T-helper 1 cell (primary cell): ENCODE measurements around the gene TBX6.

Experiments used
- DNase-seq, 5 donors: peaks; one replicate each; pipeline ENCODE4 v3.0.0-alpha.2; 2012 to 2020

TBX6 gene

DNA sequence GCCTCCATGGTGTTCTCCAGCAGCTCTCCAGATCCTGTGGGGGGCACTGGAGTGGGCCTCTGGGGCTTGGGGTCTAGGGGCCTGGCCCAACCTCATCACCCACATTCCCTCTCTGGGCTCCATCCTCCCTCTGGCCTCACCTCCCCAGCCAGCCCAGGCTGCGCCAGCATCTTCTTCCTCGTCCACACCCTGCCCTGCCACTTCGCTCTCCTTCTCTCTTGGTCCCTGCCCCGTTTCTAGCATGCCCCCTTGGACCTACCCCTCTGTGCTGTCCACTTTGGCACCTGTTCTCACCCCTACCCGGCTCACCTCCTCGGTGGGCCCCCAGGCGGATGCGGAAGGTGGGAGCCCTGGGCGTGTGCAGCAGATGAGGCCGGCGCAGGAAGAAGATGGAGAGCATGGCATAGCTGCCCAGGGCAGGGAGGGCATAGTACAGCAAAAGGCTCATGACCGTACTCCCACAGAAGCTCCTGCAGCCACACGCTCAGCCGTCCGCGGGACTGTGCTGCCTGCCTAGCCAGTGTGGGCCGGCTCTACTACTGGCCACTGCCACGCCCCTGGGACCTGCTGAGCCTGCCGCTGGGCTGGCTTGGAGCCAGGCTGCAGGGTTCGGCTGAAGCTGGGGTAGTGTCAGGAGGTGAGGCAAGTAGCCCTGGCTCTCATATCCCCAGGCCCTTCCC, 21.4 kb upstream of the TBX6 start, which contains the start of gene GDPD3:
Gene GDPD3, minus strand, starts transcription at position 507 of the 680 bp plus-strand sequence. Its CDS starts 59 bp downstream, at position 448.
- no peak for DNase-seq

DNA sequence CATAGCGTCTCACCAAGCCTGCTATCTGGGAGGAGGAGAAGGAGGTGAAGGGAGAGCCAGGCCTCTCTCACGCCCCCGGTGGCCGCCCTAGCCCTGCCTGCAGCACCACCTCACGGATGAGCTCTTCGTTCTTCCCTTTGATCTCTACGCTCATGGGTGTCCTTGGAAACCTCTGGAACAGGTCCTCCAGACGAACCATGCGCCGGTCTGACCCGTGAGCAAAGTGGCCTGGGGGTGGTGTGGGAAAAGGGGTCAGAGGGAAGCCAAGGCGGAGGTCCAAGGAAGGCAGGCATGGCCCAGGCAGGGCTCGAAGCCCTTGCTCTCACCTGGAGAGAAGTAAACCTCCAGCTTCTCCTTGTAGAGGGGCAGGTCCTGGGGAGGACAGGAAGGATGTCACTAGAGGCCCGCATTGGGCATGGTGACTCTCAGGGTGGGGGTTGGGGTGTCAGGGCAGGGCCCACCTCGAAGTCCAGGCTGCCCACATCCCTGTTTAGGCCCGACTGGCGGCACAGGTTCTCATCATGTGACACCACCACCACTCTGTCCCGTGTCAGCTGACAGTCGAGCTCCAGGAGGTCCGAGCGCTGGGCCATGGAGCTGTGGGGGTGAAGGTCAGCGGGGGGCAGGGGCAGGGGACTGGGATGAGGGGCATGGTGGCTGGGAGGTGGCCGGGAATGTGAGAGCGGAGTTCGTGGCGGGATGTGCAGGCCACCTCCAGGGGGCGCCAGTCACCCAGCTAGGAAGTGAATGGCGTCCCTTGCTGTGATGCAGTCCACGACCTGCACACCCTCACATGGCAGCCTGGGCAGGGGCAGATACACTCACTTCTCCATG, 20.7 kb upstream of the TBX6 start:
- DNase-seq: peak in 3 of 5 donors; percentile 43 to 67 (median 46)

DNA sequence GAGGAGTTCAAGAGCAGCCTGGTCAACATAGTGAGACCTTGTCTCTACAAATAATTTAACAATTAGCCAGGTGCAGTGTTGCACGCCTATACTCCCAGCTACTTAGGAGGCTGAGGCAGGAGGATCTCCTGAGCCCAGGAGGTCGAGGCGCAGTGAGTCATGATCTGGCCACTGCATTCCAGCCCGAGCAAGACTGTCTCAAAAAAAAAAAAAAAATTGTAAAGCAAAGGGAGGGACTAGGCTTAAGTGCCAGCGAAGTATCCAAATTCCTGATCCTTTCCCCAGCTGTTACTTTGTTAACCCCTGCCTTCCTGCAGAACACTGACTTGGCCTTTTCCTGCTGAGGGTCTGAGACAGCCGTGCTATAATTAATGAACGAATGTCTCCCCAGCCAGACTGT, 18.9 kb upstream of the TBX6 start:
- DNase-seq: no peak

DNA sequence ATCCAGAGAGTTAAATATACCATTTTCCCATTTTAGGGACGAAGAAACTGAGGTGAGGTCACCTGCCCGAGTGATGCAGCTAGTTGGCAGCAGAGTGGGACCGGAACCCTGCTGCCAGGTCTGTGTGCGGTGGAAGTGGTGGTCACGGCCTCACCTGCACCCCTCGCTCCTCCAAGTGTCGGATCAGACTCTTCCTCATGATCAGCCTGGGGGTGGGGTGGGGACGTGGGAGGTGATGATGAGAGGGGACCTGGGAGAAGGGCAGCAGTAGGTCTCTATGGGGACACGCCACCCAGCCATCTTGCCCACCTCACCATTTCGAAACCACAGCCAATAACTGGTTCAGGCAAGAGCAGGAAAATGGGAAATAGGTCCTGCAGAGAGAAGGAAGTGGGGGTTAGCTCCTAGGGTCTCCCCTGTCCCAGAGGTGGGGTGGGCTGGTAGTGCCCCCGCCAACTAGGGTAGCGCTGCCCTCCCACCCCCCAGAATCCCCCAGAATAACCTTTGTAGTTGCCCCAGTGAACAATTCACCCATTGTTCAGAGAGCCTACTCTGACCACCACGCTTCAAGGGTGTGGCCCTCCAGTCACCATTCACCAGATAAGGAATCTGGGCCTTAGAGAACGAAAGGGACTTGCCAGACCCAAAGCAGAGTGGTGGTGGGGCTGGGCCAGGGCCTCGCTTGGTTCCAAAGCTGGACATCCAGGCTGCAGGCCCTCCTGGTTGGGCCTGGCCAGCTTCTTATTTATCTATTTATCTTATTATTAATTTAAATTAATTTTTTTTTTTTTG, 16.5 kb upstream of the TBX6 start:
- DNase-seq: no peak

DNA sequence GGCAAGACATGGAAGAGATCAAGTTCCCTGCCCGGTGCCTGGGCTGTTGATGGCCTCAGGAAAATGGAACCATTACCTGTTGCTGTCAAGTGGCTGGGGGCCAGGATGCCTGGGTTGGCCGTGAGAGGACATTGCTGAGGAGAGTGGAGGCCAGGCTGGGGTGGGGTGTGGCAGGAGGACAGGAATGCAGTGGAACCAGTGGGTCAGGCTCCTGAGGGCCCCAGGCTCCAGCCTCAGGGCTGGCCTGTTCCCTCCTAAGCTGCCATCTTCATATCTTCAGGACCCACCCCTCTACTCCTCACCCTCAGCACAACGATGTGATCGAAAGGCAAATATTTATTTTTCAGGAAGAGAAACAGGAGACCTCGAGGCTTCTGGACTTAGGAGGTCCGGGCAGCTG, 12.8 kb upstream of the TBX6 start:
- DNase-seq: no peak

DNA sequence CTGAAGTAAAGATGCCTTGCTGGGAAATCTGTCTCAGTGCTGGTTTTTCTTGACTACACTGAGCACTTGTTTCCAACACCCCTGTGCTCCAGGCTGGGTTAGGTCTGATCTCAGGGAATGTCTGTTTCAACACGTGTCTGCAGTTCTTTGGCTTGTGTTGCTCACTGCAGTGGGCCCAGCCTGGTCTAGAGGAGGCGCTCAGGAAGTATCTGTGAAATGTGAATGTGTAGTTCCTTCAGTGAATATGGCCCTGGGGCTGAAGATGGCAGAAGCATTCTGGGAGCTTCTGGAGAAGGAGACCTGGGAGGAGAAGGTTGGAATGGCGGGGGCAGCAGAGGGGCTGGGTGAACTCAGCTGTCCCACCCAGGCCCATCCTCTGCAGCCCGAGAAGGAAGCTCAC, 12.4 kb upstream of the TBX6 start:
- DNase-seq: no peak

DNA sequence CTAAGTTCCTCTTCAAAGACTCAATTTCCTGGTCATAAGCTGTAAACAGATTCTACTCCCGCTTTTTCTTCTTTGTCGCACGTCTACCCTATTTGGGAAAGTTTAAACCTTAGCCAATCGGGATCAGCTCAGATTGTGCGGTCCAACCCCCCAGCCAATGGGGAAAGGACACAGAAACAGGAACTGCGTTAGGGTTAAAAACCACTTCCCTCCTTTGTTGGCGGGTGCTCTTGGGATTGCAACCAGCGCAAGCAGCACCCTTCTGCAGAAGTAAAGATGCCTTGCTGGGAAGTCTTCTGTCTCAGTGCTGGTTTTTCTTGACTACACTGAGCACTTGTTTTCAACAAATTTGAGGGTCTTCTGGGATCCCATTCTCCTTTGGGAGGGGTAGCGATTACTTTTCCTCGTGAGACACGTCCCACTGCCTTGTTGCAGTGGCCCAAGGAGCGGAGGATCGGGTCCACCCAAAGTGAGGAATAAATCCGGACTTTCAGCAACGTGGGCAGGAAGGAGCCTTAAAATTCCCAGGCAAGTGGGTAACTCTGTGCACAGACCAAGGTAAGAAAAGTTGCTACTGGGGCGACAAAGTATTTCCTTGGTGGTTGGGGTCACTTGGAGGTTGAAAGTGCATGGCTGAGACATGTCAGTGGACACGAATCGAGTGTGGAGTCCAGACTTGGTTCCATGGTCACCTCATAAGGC, 5.3 kb upstream of the TBX6 start:
- DNase-seq: no peak

DNA sequence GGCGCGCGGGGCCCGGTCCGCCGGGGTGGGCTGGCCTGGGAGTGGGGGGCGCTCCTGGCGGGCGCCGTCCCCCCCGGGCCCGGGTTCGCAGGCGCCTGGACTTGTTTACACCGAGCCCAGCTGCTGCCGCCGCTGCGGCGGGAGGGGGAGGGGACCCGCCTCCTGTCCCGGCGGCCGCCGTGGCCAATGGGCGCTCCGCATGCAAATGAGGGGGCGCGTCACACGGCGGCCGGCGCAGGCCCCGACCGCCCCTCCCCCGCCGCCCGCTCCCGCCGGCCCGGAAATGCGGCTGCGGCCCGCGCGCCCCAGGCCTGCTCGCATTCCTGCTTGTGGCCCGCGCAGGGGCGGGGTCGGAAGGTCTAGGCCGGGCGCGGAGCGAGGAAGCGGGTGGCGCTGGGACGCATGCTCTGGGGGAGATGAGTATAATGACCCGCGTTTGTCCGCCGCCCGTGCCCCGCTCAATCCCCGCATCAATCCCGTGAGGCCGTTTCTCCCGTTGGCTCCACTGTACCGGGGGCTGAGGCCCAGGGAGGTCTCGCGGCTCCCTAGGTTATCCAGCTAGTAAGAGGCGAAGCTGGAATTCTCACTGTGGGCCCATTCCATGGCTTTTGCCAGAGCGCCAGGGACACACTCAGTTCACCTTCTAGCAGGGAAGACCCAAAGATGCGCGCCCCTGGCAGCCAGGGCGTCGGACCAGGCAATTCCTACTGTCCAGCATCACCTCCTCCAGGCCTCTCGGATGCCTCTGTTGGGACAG, 4.6 kb upstream of the TBX6 start, which contains the start of gene YPEL3:
Gene YPEL3, minus strand, starts transcription at position 109 of the 757 bp plus-strand sequence. CDS start 731 bp downstream, outside the sequence.
- DNase-seq: peak; percentile 82 to 93 (median 86)

DNA sequence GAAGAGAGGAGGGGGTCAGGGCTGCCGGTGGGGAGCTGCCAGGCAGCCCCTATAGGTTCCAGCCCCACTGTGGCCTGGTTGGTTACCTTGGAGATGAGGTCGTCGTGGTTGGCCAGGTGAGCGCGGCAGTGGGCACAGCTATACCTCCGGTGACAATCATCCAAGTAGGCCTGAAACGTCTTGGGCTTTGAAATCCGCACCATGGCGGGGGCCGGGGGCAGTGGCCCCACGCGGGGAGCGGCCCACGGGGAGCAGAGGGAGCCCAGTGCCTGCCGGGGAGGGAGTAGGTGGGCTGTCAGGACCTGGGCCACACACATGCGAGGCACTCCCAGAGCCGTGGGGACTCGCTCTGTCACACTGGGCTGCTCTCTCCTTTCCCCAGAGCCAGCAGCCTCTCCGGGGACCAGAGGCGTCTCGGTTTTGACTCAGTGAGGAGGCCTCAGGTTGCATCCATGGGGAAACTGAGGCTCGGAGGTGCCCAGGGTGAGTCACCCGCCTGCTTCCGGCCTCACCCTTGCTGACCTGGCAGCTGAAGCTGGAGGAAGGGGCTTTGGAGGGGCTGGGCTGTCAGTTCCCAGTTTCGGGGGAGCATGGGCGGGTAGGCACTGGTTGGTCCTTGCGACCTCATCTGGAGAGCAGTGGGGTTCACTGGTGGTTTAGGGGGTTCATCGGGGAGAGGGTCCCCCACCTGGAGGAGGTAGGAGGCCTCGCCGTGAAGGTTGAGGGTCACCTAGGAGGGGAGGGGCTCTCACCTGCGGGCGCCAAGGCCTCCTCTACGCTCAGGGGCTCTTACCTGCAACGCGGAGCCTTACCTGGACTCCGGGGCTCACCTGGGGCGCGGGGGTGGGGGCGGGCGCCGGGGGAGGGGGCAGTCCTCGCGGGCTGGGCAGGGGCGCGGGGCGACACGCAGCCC, 3.7 kb upstream of the TBX6 start:
- peak in 1 of 5 donors; percentile 12 for DNase-seq

DNA sequence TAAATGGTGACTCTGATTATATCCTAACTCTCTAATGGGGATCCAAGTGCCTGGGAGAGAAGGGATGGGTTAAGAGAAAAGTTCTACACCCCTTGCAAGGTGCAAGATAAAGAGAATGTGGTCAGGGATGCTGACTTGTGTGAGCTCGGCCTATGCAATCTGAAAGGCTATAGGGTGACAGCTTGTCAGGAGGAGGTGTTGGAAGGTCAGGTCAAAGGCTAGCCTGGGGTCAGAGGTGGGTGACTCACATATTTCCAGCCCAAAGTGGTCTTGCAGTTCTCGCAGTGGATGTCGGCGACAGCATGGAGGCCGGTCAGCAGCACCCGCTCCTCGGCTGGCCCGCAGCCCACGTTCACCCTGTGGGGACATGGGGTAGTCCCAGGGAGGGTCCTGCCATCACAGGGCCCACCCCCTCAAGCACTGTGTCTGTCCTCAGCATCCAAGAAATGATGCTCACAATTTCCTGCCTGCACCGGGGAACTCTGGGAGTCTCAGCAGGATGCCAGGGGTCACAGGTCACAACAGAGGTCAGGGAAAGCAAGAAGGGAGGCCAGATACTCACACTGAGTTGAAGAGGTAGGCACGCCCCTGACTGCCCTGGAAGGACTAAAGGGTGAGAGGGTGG, 2.9 kb upstream of the TBX6 start:
- DNase-seq: no peak

DNA sequence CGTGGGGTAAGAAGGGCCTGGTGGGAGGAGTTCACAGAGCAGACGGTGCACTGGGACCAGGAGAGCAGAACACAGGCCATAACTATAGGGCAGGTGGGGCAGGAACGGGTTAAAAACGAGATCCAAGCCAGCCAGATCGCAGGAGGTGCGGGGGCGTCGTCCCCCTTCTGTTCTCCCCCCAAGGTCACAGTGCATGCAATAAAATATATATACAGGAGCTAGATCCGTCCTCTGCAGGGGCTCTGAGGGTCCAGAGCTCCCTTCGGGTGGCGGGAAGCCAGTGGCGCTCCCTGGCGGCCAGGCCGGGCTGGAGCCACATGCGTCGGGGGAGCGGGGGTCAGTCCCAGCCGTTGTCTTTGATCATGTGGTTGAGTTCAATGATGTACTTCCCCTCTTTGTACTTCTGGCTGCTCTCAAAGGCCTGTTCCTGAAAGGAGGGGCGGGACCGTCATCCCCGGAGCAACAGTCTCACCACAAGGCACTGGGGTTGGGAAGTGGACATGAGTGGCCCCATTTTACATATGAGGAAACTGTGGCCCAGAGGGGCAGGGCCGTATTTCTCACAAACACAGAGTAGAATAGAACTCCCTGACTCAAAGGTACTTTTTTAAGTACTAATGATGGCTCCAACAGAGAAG, 768 bp upstream of the TBX6 start:
- peak; percentile 39 to 85 (median 52) for DNase-seq

DNA sequence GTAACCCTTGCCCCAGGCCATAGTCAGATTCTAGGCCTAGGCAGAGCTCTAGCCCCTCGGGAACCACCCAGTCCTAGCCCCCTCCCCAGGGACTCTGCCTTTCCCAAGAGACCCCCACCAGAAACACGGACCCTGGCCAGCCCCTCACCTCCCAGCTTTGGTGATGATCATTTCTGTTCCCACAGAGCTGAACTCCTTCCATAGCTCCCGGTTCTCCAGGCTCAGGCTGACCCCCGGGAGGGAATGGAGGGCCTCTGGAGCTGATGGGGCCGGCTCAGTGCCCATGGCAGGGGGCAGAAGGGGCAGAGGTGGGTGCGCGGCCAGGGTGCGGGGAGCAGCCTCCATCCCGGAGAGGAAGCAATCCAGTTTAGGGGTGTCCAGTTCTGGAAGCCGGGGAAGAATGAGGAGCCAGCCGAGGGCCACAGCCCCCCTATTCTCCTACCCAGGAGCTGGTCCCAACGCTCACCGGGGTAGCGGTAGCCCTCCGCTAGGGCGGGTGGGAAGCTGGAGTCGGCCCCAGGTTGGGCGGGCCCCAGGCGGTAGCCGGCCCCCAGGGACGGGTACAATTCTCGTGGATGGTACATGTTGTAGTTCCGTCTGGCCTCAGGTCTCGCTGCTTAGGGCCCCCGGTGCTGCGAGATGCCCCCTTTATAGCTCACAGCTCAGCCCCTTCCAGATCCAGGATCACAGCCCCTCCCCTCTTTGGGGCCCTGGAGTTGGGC, 953 bp downstream of the TBX6 start:
- no peak for DNase-seq

DNA sequence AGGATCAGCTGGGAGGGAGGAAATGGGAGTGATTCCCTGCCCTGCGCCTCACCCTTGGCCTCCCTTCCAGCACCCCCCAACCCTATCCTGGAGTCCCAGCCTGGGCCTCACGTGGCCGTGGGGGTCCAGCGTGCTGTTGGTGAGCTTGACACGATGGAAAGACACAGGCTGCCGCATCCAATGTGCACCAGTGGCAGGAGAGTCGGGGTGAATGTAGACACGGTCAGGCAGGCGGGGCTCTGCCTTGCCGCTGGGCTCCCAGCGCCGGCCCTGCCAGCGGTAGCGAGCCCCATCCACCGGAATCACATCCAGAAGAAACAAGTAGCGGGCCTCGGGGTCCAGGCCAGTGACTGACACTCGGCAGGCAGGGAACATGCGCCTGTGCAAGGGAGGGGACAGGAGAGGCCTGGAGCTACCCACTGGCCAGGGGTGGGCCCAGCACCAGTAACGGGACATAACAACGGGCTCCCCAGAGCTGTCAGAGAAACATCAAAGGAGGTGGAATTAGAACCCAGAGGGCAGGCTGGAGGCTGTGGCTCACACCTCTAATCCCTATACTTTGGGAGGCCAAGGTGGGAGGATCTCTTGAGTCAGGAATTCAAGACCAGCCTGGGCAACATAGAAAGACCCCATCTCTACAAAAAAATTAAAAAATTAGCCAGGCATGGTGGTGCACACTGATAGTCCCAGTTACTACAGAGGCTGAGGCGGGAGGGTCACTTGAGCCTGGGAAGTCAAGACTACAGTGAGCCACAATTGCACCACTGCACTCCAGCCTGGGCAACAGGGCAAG, 2.7 kb downstream of the TBX6 start:
- no peak for DNase-seq

DNA sequence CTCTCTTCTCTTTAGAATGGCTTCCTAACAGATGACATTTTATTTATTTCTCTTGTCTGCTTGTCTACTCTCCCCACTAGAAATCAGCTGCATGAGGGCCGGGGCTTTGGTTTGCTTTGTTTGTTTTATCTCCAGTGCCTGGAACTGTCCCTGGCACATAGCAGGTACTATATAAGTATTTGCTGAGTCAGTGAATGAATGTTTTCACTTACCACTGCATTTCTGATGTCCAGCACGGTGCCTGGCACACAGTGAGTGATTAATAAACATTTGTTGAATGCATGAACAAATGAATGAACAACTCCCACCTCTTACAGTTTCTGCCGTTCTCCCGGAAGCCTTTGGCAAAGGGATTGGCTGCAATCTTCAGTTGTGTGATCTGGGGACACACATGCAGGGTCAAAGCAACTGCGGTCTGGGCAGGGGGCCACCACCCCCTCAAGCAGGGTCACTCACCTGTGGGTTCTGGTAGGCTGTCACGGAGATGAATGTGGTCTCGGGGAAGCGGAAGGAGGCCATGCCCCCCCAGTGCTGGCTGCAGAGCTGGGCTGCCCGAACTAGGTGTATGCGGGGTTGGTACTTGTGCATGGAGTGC, 3.4 kb downstream of the TBX6 start:
- DNase-seq: no peak

DNA sequence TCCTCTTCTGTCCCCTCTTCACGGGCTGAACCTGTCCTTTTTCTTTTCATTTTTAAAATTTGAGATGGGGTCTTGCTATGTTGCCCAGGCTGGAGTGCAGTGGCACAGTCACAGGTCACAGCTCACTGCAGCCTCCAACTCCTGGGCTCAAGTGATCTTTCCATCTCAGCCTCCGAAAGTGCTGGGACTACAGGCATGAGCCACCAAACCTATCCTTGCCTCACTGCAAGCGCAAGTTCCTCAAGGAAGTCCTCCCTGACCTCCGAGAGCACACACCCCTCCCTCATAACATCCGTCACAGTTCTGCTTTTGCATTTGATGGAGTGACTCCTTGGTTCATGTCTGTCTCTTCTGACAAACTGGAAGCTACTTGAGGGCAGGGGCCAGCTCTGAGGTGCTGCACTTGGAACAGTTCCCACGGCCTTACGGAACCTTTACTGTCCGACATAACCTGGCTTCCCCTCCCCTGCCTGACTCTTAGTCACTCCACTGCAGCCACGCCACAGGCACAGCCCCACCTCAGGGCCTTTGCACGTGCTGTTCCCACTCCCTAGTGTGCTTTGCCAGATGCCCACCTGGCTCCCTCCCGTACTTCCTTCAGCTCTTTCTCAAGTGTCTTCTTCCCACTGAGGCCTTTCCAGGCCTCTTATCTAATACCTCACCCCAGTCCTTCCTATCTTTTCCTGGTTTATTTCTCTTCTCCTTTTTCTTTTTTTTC, 4.4 kb downstream of the TBX6 start:
- DNase-seq: no peak

DNA sequence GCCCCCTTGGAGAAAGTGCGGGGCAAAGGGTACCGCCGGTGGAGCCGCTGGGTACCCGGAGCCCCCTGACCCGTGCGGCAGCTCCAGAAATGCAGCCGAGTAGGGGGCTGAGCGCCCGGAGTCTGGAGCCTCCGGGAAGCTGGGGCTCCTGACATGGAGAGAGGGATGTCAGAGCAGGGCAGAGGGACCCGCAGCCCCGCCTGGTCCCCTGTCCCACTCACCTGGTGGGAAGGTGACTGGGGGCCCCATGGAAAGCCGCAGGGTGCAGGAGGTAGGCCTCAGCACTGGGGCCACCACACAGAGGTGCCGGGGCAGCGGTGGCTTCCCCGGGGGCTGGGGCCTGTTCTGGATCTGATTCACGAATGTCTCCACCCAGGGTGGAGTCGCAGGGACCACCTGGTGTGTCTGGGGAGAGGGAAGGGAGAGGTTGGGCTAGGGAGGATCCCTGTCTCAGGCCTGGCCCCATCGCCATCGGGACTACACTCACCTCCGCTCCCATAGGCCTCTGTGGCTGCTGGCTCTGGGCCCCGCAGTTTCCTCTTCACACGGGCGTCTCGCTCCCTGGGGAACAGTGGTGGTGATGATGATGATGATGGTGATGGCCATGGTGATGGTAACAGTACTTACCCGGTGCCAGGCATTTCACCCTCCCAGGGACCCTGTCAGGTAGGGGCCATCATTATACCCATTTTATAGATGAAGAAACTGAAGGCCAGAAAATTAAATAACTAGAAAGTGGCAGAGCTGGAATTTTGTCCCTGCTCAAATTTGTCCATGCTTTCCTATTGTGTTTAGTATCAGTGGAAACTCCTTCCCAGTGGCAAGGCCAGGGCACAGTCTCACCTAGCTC, 5.2 kb downstream of the TBX6 start:
- DNase-seq: no peak
